ENCODE measurements around the gene LITAFD. TPM values are rescaled to one million over a fixed set of nuclear protein-coding genes. Genes with fewer than 3 reads are reported as not detected.

Gene LITAFD
- total RNA-seq, 1 experiment from 2014 or later: not detected

DNA sequence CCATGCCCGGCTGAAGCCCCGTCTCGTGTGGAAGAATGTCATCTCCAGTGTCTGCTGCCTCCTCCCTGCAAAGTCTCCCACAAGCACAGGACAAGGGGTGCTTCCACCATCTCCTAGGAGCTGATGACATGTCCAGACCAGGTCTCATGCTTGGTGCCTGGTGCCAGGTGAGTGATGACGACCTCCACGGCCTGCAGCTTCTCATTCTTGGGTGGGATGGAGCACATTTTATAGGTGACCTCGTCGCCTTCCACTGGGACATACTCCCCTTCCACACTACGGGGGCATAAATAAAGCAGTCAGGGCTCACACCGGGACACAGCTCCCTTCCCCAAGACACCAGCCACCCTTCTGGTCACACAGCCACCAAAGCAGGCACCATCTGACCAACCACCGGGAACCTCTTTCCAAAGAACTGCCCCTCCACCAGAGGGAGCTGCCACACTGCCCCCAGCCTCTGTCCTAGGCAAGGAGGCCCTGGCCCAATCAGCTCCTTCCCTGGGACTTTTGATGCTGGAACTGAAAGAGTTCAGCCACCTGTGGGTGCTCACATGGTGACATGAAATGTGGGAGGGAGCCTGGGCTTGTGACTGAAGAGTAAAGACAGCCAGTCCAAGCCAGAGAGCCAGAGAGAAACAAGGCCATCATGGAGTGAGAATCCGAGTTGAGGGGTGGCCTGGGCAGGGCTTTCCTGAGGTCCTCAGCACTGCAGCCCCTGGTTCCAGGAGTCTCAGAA is 26.9 kb upstream of the LITAFD start:
- peaks cover 8% of the 10 kb centered on the region for H3K4me1 ChIP-seq (ENCODE audit: insufficient read depth, low read length)
- H3K9me2 ChIP-seq (replicated peaks; ENCODE audit: low read length): no peaks in the 10 kb centered on the region
- H2AFZ ChIP-seq (ENCODE audit: low read length): no peak overlapping the region
- TF ChIP-seq EZH2phosphoT487 (IDR thresholded peaks at IDR 0.05; ENCODE audit: borderline replicate concordance, low read length): no peak
- TF ChIP-seq, protein P1, sequence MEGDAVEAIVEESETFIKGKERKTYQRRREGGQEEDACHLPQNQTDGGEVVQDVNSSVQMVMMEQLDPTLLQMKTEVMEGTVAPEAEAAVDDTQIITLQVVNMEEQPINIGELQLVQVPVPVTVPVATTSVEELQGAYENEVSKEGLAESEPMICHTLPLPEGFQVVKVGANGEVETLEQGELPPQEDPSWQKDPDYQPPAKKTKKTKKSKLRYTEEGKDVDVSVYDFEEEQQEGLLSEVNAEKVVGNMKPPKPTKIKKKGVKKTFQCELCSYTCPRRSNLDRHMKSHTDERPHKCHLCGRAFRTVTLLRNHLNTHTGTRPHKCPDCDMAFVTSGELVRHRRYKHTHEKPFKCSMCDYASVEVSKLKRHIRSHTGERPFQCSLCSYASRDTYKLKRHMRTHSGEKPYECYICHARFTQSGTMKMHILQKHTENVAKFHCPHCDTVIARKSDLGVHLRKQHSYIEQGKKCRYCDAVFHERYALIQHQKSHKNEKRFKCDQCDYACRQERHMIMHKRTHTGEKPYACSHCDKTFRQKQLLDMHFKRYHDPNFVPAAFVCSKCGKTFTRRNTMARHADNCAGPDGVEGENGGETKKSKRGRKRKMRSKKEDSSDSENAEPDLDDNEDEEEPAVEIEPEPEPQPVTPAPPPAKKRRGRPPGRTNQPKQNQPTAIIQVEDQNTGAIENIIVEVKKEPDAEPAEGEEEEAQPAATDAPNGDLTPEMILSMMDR (conservative IDR thresholded peaks at IDR 0.05; ENCODE audit: low read depth, low read length): peak; percentile 42; the same call in 1 of the 2 replicates
- H3K79me2 ChIP-seq (ENCODE audit: low read length): 0 out of 2 replicates have a peak, but pooled peaks cover 4% of the 10 kb centered on the region
- H3K9me3 ChIP-seq (ENCODE audit: low read length): no peaks in the 10 kb centered on the region
- DNase-seq (no peak), ATAC-seq (no peak)
- BruUV-seq (replicated peaks): no TSS peak
- H3F3A ChIP-seq (ENCODE audit: low read length, unreplicated experiment): peaks cover under 1% of the 10 kb centered on the region
- no peak overlapping the region for H3K4me2 ChIP-seq (ENCODE audit: low read length)
- H3K27me3 ChIP-seq (ENCODE audit: low read length): no peaks in the 10 kb centered on the region
- intact Hi-C loops (cut with micrococcal nuclease): no loop called here
- ChIA-PET CTCF (no interaction called here), POLR2A (ENCODE audit: unreplicated experiment) (interaction anchor here (0.6 kb wide), 1 partner anchor 236 kb away, joined by 17 read pairs; the partner anchor contains the start of gene HAPSTR1)
- H3K36me3 ChIP-seq (ENCODE audit: low read depth, low read length): peaks cover 4% of the 10 kb centered on the region; the same call in 1 of the 2 replicates
- no peak overlapping the region for H3K9ac ChIP-seq (ENCODE audit: low read length)
- H3K27ac ChIP-seq (ENCODE audit: low read length): no peak overlapping the region
- H3K4me3 ChIP-seq (ENCODE audit: low read length): no peak overlapping the region
- H4K20me1 ChIP-seq (ENCODE audit: low read length): no peaks in the 10 kb centered on the region

DNA sequence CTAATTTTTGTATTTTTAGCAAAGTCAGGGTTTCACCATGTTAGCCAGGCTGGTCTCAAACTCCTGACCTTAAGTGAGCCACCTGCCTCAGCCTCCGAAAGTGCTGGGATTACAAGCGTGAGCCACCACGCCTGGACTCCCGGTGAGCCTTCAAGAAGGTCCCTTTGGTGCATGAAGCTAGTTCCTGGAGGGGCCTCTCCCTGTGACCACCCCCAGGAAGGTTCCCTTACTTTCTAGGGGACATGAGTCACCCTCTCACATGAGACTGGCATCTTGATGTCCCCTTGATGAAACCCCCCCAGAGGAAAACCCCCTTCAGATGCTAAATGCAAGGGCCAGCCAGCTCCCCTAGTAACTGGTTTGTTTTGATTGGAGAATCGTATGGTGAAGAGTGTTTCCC is 26.2 kb upstream of the LITAFD start:
- no peak overlapping the region for H2AFZ ChIP-seq (ENCODE audit: low read length)
- 0 out of 2 replicates have a peak, but pooled peaks cover under 1% of the 10 kb centered on the region for H3K4me1 ChIP-seq (ENCODE audit: insufficient read depth, low read length)
- H3K4me2 ChIP-seq (ENCODE audit: low read length): no peak overlapping the region
- no peaks in the 10 kb centered on the region for H3K27me3 ChIP-seq (ENCODE audit: low read length)
- no peak overlapping the region for H3K27ac ChIP-seq (ENCODE audit: low read length)
- ChIA-PET CTCF (no interaction called here), POLR2A (ENCODE audit: unreplicated experiment) (no interaction called here)
- H4K20me1 ChIP-seq (ENCODE audit: low read length): no peaks in the 10 kb centered on the region
- no peaks in the 10 kb centered on the region for H3F3A ChIP-seq (ENCODE audit: low read length, unreplicated experiment)
- no peaks in the 10 kb centered on the region for H3K9me2 ChIP-seq (replicated peaks; ENCODE audit: low read length)
- no peak overlapping the region for H3K9ac ChIP-seq (ENCODE audit: low read length)
- H3K36me3 ChIP-seq (ENCODE audit: low read depth, low read length): 0 out of 2 replicates have a peak, but pooled peaks cover 4% of the 10 kb centered on the region
- 0 out of 2 replicates have a peak, but pooled peaks cover 4% of the 10 kb centered on the region for H3K79me2 ChIP-seq (ENCODE audit: low read length)
- no peak for DNase-seq
- TF ChIP-seq, protein P1 (conservative IDR thresholded peaks at IDR 0.05; ENCODE audit: low read depth, low read length): no peak
- TF ChIP-seq EZH2 (IDR thresholded peaks at IDR 0.05; ENCODE audit: low read length, unreplicated experiment) (no peak), EZH2phosphoT487 (IDR thresholded peaks at IDR 0.05; ENCODE audit: borderline replicate concordance, low read length) (no peak)
- no peak for ATAC-seq
- intact Hi-C loops (cut with micrococcal nuclease): no loop called here
- H3K4me3 ChIP-seq (ENCODE audit: low read length): no peak overlapping the region
- no TSS peak for BruUV-seq (replicated peaks)
- H3K9me3 ChIP-seq (ENCODE audit: low read length): no peaks in the 10 kb centered on the region

Data from PC-3 (cell line).